SK-N-SH (cell line): ENCODE measurements around the gene BCAS4. TPM values are rescaled to one million over a fixed set of nuclear protein-coding genes. Genes with fewer than 3 reads are reported as not detected.

ENCODE experiments used
- CTCF ChIA-PET: fragments of 300-600, 350-600 bp; formaldehyde crosslinking; extraction: SDS; loops from one replicate; lab custom pipeline; 2021; lab: Yijun Ruan, JAX
- POLR2A ChIA-PET: fragments of 350-600 bp; sonication (Branson Sonifier 250); formaldehyde crosslinking; extraction: SDS; loops from one replicate; lab custom pipeline; 2020; ENCODE audit warnings: antibody characterized with exemption, inconsistent platforms; lab: Yijun Ruan, JAX
- DNase-seq: peaks from one replicate; pipeline ENCODE4 v3.0.0; 2012
- H2AFZ ChIP-seq: fragments of 200-600 bp; sonication (generic); 2 replicates; pipeline ENCODE4 v1.8.1; 2016; ENCODE audit warnings: antibody characterized with exemption, mild to moderate bottlenecking, low read depth
- H3F3A ChIP-seq: fragments of 200-600 bp; sonication (generic); replicated peaks from 2 replicates; pipeline ENCODE3; 2016; ENCODE audit warnings: antibody characterized with exemption, mild to moderate bottlenecking; ENCODE audit not compliant: insufficient read depth
- H3K27ac ChIP-seq, 2 experiments: fragments of 200-500 bp in 1 of 2; fragments of 200-600 bp in 1 of 2; sonication (Bioruptor generic) in 1 of 2; sonication (generic), shearing (Covaris generic) in 1 of 2; 2 replicates each; pipeline versions ENCODE4 v1.5.1 to v1.6.1; 2014 to 2016; ENCODE audit warnings: low read depth in 2 of 2, inconsistent platforms in 1 of 2, low read length in 1 of 2, mild to moderate bottlenecking in 1 of 2, mixed read lengths in 1 of 2
- H3K27me3 ChIP-seq: fragments of 200-600 bp; sonication (generic), shearing (Covaris generic); 2 replicates; pipeline ENCODE4 v1.6.1; 2016; ENCODE audit warnings: mixed run types; ENCODE audit not compliant: insufficient read depth
- H3K36me3 ChIP-seq, 2 experiments: fragments of 200-500 bp in 1 of 2; fragments of 200-600 bp in 1 of 2; sonication (Bioruptor generic) in 1 of 2; sonication (generic) in 1 of 2; replicated peaks in 1 of 2; 2 replicates each; pipeline versions ENCODE3 to v1.5.1; 2014 to 2016; ENCODE audit warnings: low read length in 1 of 2, mild to moderate bottlenecking in 1 of 2; ENCODE audit not compliant: insufficient read depth in 2 of 2, control insufficient read depth in 1 of 2
- H3K4me1 ChIP-seq, 2 experiments: fragments of 200-500 bp in 1 of 2; fragments of 200-600 bp in 1 of 2; sonication (Bioruptor generic) in 1 of 2; sonication (generic), shearing (Covaris generic) in 1 of 2; 2 replicates each; pipeline versions ENCODE4 v1.5.1 to v1.6.1; 2014 to 2016; ENCODE audit warnings: low read depth in 1 of 2, low read length in 1 of 2, mixed run types in 1 of 2; ENCODE audit not compliant: insufficient read depth in 2 of 2, control insufficient read depth in 1 of 2
- H3K4me2 ChIP-seq: fragments of 200-600 bp; sonication (generic), shearing (Covaris generic); 2 replicates; pipeline ENCODE4 v1.6.1; 2017; ENCODE audit warnings: mixed run types
- H3K4me3 ChIP-seq, 2 experiments: fragments of 200-500 bp in 1 of 2; fragments of 200-600 bp in 1 of 2; sonication (Bioruptor generic) in 1 of 2; sonication (generic), shearing (Covaris generic) in 1 of 2; 2 replicates each; pipeline versions ENCODE4 v1.5.1 to v1.8.1; 2014 to 2016; ENCODE audit warnings: low read depth in 2 of 2, inconsistent platforms in 1 of 2, low read length in 1 of 2, mild to moderate bottlenecking in 1 of 2, mixed read lengths in 1 of 2, moderate library complexity in 1 of 2
- H3K79me2 ChIP-seq: fragments of 200-600 bp; sonication (generic); 2 replicates; pipeline ENCODE4 v1.8.1; 2017; ENCODE audit warnings: mild to moderate bottlenecking; ENCODE audit not compliant: insufficient read depth
- H3K9ac ChIP-seq: fragments of 200-600 bp; sonication (generic); 2 replicates; pipeline ENCODE4 v1.6.1; 2017; ENCODE audit warnings: mixed run types
- H3K9me2 ChIP-seq: fragments of 200-600 bp; sonication (generic); 2 replicates; pipeline ENCODE4 v1.6.1; 2017; ENCODE audit warnings: mixed run types
- H3K9me3 ChIP-seq: fragments of 200-600 bp; sonication (generic); 2 replicates; pipeline ENCODE4 v1.6.1; 2017; ENCODE audit warnings: mixed run types, mild to moderate bottlenecking, moderate library complexity
- H4K20me1 ChIP-seq: fragments of 200-600 bp; sonication (generic); 2 replicates; pipeline ENCODE4 v1.6.1; 2017; ENCODE audit warnings: mild to moderate bottlenecking, mixed run types; ENCODE audit not compliant: insufficient read depth
- CHD2 ChIP-seq: fragments of 150-350 bp; IDR thresholded peaks from 2 replicates; pipeline ENCODE4 v1.6.1; 2018; ENCODE audit warnings: low read length; ENCODE audit not compliant: partially characterized antibody
- ELF1 ChIP-seq: IDR thresholded peaks from 2 replicates; pipeline ENCODE4 v1.4.0; 2012
- EZH2phosphoT487 ChIP-seq: fragments of 200-600 bp; sonication (generic); IDR thresholded peaks from 2 replicates; pipeline ENCODE4 v1.6.1; 2017; ENCODE audit warnings: low read depth, mixed run types, mild to moderate bottlenecking, antibody characterized with exemption, moderate library complexity, borderline replicate concordance
- FOXJ3 ChIP-seq: sonication (generic); formaldehyde crosslinking; IDR thresholded peaks from 2 replicates; pipeline ENCODE4 v1.5.1; 2020; ENCODE audit warnings: mild to moderate bottlenecking, missing genetic modification reagents
- JUND ChIP-seq: IDR thresholded peaks from 2 replicates; pipeline ENCODE4 v1.4.0; 2012
- MEF2A ChIP-seq: IDR thresholded peaks from 2 replicates; pipeline ENCODE4 v1.4.0; 2012; ENCODE audit warnings: low read depth, borderline replicate concordance
- NFIC ChIP-seq: IDR thresholded peaks from 2 replicates; pipeline ENCODE4 v1.4.0; 2012; ENCODE audit warnings: borderline replicate concordance
- NRF1 ChIP-seq: IDR thresholded peaks from 2 replicates; pipeline ENCODE4 v1.6.1; 2012; ENCODE audit warnings: low read depth, mild to moderate bottlenecking, low read length
- PBX3 ChIP-seq: IDR thresholded peaks from 2 replicates; pipeline ENCODE4; 2012
- POLR2AphosphoS5 ChIP-seq: IDR thresholded peaks from 2 replicates; pipeline ENCODE4 v1.6.1; 2012; ENCODE audit warnings: low read depth, low read length
- RXRA ChIP-seq: IDR thresholded peaks from 2 replicates; pipeline ENCODE4 v1.4.0; 2012; ENCODE audit warnings: low read depth, mild to moderate bottlenecking, borderline replicate concordance
- SMC3 ChIP-seq: IDR thresholded peaks from 2 replicates; pipeline ENCODE4 v1.6.1; 2012; ENCODE audit warnings: low read depth, low read length, improper control_type of control experiment
- YY1 ChIP-seq: IDR thresholded peaks from 2 replicates; pipeline ENCODE4 v1.4.0; 2012; ENCODE audit warnings: low read depth, mild to moderate bottlenecking
- ZBTB33 ChIP-seq: IDR thresholded peaks from 2 replicates; pipeline ENCODE4 v1.4.0; 2012; ENCODE audit warnings: low read depth, borderline replicate concordance
- WGBS: methylation state at CpG from one replicate; pipeline ENCODE4 v1.1.6; 2017; ENCODE audit warnings: low lambda C conversion rate; 5-methylcytosine and 5-hydroxymethylcytosine counted together
- polyA plus RNA-seq, 3 experiments: library from polyadenylated mRNA; depleted of rRNA; stranded (reverse); fragments of >200 nt; gene quantifications; 2 replicates each; pipeline ENCODE4 v1.2.3, GENCODE V29; 2012
- TF ChIP-seq, protein P1 (sequence below): IDR thresholded peaks from 2 replicates; pipeline ENCODE4 v1.4.0; 2012; ENCODE audit warnings: low read depth, borderline replicate concordance
- TF ChIP-seq, protein P2 (sequence below): fragments of 150-350 bp; IDR thresholded peaks from 2 replicates; pipeline ENCODE4 v1.6.1; 2017; ENCODE audit warnings: antibody characterized with exemption, low read length, low read depth, borderline replicate concordance
- TF ChIP-seq, protein P3 (sequence below): fragments of 200-600 bp; sonication (generic); IDR thresholded peaks from 2 replicates; pipeline ENCODE4 v1.6.1; 2017; ENCODE audit warnings: antibody characterized with exemption, mild to moderate bottlenecking, moderate library complexity

BCAS4 gene
- polyA plus RNA-seq, 1 of the 3 experiments (the other 2 are of a cell fraction), result 43.8 TPM

- WGBS, result 77% methylated on average over 4 of the region's 7 CpGs
- Histone ChIP-seq H2AFZ (no peak overlapping the region), H3K27me3 (no peaks in the 10 kb centered on the region), H3K79me2 (peaks cover 5% of the 10 kb centered on the region; the same call in 1 of the 2 replicates), H3K4me3 (no peak overlapping the region), H4K20me1 (no peaks in the 10 kb centered on the region), H3K4me2 (no peak overlapping the region), H3K4me1 (peaks cover 6 to 11% of the 10 kb centered on the region in 2 experiments; a peak in 3 of 4 replicates), H3K9me2 (no peaks in the 10 kb centered on the region), H3K27ac (no peak overlapping the region), H3K36me3 (no peaks in the 10 kb centered on the region), H3F3A (peaks cover 13% of the 10 kb centered on the region), H3K9me3 (no peaks in the 10 kb centered on the region), H3K9ac (no peak overlapping the region)
- CTCF ChIA-PET, result interaction anchor here (1.3 to 10.8 kb wide), 3 partner anchors 28 to 108 kb away, joined by 3 to 62 read pairs (median 6); partner anchors contain the start of gene ADNP
- POLR2A ChIA-PET, result no interaction called here
- TF ChIP-seq NFIC, result no peak
- no peak for TF ChIP-seq MEF2A
- TF ChIP-seq PBX3, result no peak
- no peak for TF ChIP-seq FOXJ3 (CRISPR knock-in tag)
- no peak for TF ChIP-seq SMC3
- DNase-seq, result no peak
Observed at GRCh38 chr20:50821994-50822393, 27.1 kb downstream of the BCAS4 start.

DNA sequence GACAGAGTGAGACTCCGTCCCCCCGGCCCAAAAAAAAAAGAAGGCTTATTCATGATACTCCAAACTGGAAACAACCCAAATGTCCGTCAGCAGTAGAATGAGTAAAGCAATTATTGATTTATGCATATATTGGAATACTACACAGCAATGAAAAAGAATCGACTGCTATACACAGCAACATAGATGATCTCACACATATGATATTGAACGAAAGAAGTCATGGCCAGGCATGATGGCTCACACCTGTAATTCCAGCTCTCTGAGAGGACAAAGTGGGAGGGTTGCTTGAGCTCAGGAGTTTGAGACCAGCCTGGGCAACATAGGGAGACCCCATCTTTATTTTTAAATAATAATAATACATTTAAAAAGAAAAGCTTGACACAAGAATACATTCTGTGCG, 28.5 kb downstream of the BCAS4 start:
- H3K27me3 ChIP-seq, result no peaks in the 10 kb centered on the region
- DNase-seq, result no peak
- no peaks in the 10 kb centered on the region for H4K20me1 ChIP-seq
- no peak overlapping the region for H3K4me3 ChIP-seq
- peaks cover 9% of the 10 kb centered on the region for H3F3A ChIP-seq
- H3K9me2 ChIP-seq, result no peaks in the 10 kb centered on the region
- no peak overlapping the region for H3K27ac ChIP-seq
- no peak overlapping the region for H3K9ac ChIP-seq
- H2AFZ ChIP-seq, result no peak overlapping the region
- ChIA-PET CTCF (interaction anchor here (1.9 to 10.8 kb wide), 2 partner anchors 29 to 107 kb away, joined by 6 to 62 read pairs; partner anchors contain the start of genes ADNP and BCAS4), POLR2A (interaction anchor here (0.8 kb wide), 1 partner anchor 107 kb away, joined by 3 read pairs; no protein-coding TSS in a partner anchor)
- peaks cover 3 to 11% of the 10 kb centered on the region in 2 experiments; a peak in 3 of 4 replicates for H3K4me1 ChIP-seq
- no peaks in the 10 kb centered on the region; the same call in 1 of the 2 replicates for H3K79me2 ChIP-seq
- H3K4me2 ChIP-seq, result no peak overlapping the region
- no peaks in the 10 kb centered on the region for H3K9me3 ChIP-seq
- no peak for TF ChIP-seq NRF1
- no peak for TF ChIP-seq YY1
- TF ChIP-seq CHD2, result no peak
- TF ChIP-seq MEF2A, result no peak
- TF ChIP-seq, protein P1, sequence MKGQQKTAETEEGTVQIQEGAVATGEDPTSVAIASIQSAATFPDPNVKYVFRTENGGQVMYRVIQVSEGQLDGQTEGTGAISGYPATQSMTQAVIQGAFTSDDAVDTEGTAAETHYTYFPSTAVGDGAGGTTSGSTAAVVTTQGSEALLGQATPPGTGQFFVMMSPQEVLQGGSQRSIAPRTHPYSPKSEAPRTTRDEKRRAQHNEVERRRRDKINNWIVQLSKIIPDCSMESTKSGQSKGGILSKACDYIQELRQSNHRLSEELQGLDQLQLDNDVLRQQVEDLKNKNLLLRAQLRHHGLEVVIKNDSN, result no peak
- no peak for TF ChIP-seq ELF1
- no peak for TF ChIP-seq FOXJ3 (CRISPR knock-in tag)
- TF ChIP-seq EZH2phosphoT487, result no peak
- TF ChIP-seq POLR2AphosphoS5, result no peak
- TF ChIP-seq ZBTB33, result no peak
- TF ChIP-seq RXRA, result no peak
- TF ChIP-seq, protein P2, sequence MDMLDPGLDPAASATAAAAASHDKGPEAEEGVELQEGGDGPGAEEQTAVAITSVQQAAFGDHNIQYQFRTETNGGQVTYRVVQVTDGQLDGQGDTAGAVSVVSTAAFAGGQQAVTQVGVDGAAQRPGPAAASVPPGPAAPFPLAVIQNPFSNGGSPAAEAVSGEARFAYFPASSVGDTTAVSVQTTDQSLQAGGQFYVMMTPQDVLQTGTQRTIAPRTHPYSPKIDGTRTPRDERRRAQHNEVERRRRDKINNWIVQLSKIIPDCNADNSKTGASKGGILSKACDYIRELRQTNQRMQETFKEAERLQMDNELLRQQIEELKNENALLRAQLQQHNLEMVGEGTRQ, result no peak
- no peak for TF ChIP-seq JUND
- TF ChIP-seq, protein P3, sequence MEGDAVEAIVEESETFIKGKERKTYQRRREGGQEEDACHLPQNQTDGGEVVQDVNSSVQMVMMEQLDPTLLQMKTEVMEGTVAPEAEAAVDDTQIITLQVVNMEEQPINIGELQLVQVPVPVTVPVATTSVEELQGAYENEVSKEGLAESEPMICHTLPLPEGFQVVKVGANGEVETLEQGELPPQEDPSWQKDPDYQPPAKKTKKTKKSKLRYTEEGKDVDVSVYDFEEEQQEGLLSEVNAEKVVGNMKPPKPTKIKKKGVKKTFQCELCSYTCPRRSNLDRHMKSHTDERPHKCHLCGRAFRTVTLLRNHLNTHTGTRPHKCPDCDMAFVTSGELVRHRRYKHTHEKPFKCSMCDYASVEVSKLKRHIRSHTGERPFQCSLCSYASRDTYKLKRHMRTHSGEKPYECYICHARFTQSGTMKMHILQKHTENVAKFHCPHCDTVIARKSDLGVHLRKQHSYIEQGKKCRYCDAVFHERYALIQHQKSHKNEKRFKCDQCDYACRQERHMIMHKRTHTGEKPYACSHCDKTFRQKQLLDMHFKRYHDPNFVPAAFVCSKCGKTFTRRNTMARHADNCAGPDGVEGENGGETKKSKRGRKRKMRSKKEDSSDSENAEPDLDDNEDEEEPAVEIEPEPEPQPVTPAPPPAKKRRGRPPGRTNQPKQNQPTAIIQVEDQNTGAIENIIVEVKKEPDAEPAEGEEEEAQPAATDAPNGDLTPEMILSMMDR, result no peak
- no peaks in the 10 kb centered on the region for H3K36me3 ChIP-seq
- WGBS, result 98% methylated on average over 6 of the region's 6 CpGs
